ENCODE data around the gene UCMA. TPM values are rescaled to one million over a fixed set of nuclear protein-coding genes. Genes with fewer than 3 reads are reported as not detected.

The UCMA gene
- total and polyA plus RNA-seq, 2 donors from 2014 or later = not detected

DNA sequence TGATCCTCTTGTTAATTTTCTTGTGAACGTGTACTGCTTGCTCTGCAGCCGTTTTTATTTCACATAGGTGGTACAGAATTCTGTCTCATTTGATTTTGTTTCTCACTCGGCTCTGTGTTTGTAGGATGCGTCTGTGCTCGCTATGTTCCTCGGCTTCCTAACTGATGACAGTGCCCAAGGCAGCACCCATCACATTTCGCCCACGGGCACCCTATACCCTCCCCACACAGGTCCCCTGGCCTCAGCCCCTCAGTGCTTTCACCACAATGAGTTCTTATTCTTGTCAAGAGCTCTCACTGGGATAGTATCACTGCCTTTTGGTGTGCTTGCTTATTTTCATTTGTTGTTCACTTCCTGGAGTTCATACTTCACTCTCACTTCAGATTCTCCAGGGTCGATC lies 28.1 kb downstream of the UCMA start:
- TF ChIP-seq CTCF (IDR thresholded peaks at IDR 0.05; ENCODE audit: borderline replicate concordance, extremely low read depth, insufficient read depth) = no peak
- DNase-seq = no peak
- intact Hi-C loops (cut with DNase I) = no loop called here
- Histone ChIP-seq H3K4me3 (ENCODE audit: low read length in 3 of 3) (no peak overlapping the region), H3K36me3 (ENCODE audit: control insufficient read depth in 2 of 3, insufficient read depth in 3 of 3, low read length in 3 of 3) (no peaks in the 10 kb centered on the region), H3K4me1 (ENCODE audit: control insufficient read depth in 2 of 3, insufficient read depth in 2 of 3, low read depth in 1 of 3, low read length in 3 of 3) (no peaks in the 10 kb centered on the region), H3K9ac (ENCODE audit: low read length in 3 of 3) (no peak overlapping the region), H3K27me3 (ENCODE audit: control insufficient read depth, insufficient read depth, low read length) (no peaks in the 10 kb centered on the region), H3K9me3 (ENCODE audit: control insufficient read depth in 2 of 3, insufficient read depth in 1 of 3, low read length in 3 of 3) (no peaks in the 10 kb centered on the region), H3K27ac (ENCODE audit: low read depth in 2 of 2, low read length in 2 of 2) (no peak overlapping the region)
- FAIRE-seq = no peak

DNA sequence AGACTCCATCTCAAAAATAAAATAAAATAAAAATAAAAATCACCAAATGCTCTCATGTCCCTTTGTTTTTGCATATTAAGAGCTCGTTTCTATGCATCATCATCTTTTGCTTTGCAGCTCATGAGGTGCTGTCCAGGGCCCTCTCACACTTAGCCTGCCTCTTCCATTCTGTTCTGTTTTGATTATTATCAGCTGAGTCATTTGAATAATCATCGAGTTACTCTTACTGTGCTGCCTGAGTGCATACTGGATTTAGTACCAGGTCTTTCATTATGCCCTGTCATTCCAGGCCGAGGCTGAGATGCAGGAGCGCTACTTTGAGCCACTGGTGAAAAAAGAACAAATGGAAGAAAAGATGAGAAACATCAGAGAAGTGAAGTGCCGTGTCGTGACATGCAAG lies 33.0 kb downstream of the UCMA start:
- no peak for TF ChIP-seq CTCF (IDR thresholded peaks at IDR 0.05; ENCODE audit: borderline replicate concordance, extremely low read depth, insufficient read depth)
- H3K4me3 ChIP-seq (ENCODE audit: low read length in 3 of 3) = no peak overlapping the region
- no peaks in the 10 kb centered on the region for H3K36me3 ChIP-seq (ENCODE audit: control insufficient read depth in 2 of 3, insufficient read depth in 3 of 3, low read length in 3 of 3)
- FAIRE-seq = no peak
- DNase-seq = no peak
- no peaks in the 10 kb centered on the region for H3K27me3 ChIP-seq (ENCODE audit: control insufficient read depth, insufficient read depth, low read length)
- H3K27ac ChIP-seq (ENCODE audit: low read depth in 2 of 2, low read length in 2 of 2) = no peak overlapping the region
- no peaks in the 10 kb centered on the region for H3K4me1 ChIP-seq (ENCODE audit: control insufficient read depth in 2 of 3, insufficient read depth in 2 of 3, low read depth in 1 of 3, low read length in 3 of 3)
- H3K9ac ChIP-seq (ENCODE audit: low read length in 3 of 3) = no peak overlapping the region
- no peaks in the 10 kb centered on the region for H3K9me3 ChIP-seq (ENCODE audit: control insufficient read depth in 2 of 3, insufficient read depth in 1 of 3, low read length in 3 of 3)
- intact Hi-C loops (cut with DNase I) = no loop called here

GRCh38 chr10:13195016-13195415 lies 39.2 kb downstream of the UCMA start:
- Histone ChIP-seq H3K9me3 (ENCODE audit: control insufficient read depth in 2 of 3, insufficient read depth in 1 of 3, low read length in 3 of 3) (no peaks in the 10 kb centered on the region), H3K27me3 (ENCODE audit: control insufficient read depth, insufficient read depth, low read length) (no peaks in the 10 kb centered on the region), H3K27ac (ENCODE audit: low read depth in 2 of 2, low read length in 2 of 2) (no peak overlapping the region), H3K4me1 (ENCODE audit: control insufficient read depth in 2 of 3, insufficient read depth in 2 of 3, low read depth in 1 of 3, low read length in 3 of 3) (no peaks in the 10 kb centered on the region), H3K36me3 (ENCODE audit: control insufficient read depth in 2 of 3, insufficient read depth in 3 of 3, low read length in 3 of 3) (no peaks in the 10 kb centered on the region), H3K4me3 (ENCODE audit: low read length in 3 of 3) (no peak overlapping the region), H3K9ac (ENCODE audit: low read length in 3 of 3) (no peak overlapping the region)
- intact Hi-C loops (cut with DNase I) = no loop called here
- no peak for TF ChIP-seq CTCF (IDR thresholded peaks at IDR 0.05; ENCODE audit: borderline replicate concordance, extremely low read depth, insufficient read depth)
- FAIRE-seq = no peak
- DNase-seq = no peak

- FAIRE-seq (no peak), DNase-seq (no peak)
- Histone ChIP-seq H3K9ac (ENCODE audit: low read length in 3 of 3) (no peak overlapping the region), H3K27ac (ENCODE audit: low read depth in 2 of 2, low read length in 2 of 2) (no peak overlapping the region), H3K4me1 (ENCODE audit: control insufficient read depth in 2 of 3, insufficient read depth in 2 of 3, low read depth in 1 of 3, low read length in 3 of 3) (no peaks in the 10 kb centered on the region), H3K36me3 (ENCODE audit: control insufficient read depth in 2 of 3, insufficient read depth in 3 of 3, low read length in 3 of 3) (no peaks in the 10 kb centered on the region), H3K4me3 (ENCODE audit: low read length in 3 of 3) (no peak overlapping the region), H3K27me3 (ENCODE audit: control insufficient read depth, insufficient read depth, low read length) (no peaks in the 10 kb centered on the region), H3K9me3 (ENCODE audit: control insufficient read depth in 2 of 3, insufficient read depth in 1 of 3, low read length in 3 of 3) (no peaks in the 10 kb centered on the region)
- no peak for TF ChIP-seq CTCF (IDR thresholded peaks at IDR 0.05; ENCODE audit: borderline replicate concordance, extremely low read depth, insufficient read depth)
- intact Hi-C loops (cut with DNase I) = no loop called here
These were observed 40.5 kb downstream of the UCMA start for GRCh38 chr10:13193637-13194036.

Data from kidney (tissue), 14 donors.